CD4-positive, alpha-beta T cell treated with Interleukin-4 for 1 hour (primary cell): ENCODE data around the gene GH2.
"Not testable (repeated sequence)": the region's sequence is repeated elsewhere in the genome, so short reads cannot be mapped to it uniquely, and the experiment has no call there.

ENCODE experiments used
- DNase-seq, 2 donors: peaks; one replicate each; pipeline ENCODE4 v3.0.0-alpha.2; 2020 to 2022

GH2 gene

GRCh38 chr17:63910096-63910495 lies 28.4 kb upstream of the GH2 start:
- DNase-seq, result no peak

- DNase-seq, result not testable (repeated sequence)
Observed at GRCh38 chr17:63909586-63909985, 27.8 kb upstream of the GH2 start.

- DNase-seq, result not testable (repeated sequence)
Observed at GRCh38 chr17:63907161-63907778, 25.5 kb upstream of the GH2 start.

- not testable (repeated sequence) for DNase-seq
Observed at GRCh38 chr17:63904796-63905195, 23.1 kb upstream of the GH2 start.

- peak; percentile 27 to 62 for DNase-seq
Observed at GRCh38 chr17:63903787-63904201, 22.1 kb upstream of the GH2 start.

- not testable (repeated sequence) for DNase-seq
Observed at GRCh38 chr17:63901971-63902370, 20.2 kb upstream of the GH2 start.

- DNase-seq, result peak in 1 of 2 donors; percentile 48
Observed at GRCh38 chr17:63898899-63899798, 17.4 kb upstream of the GH2 start.

- not testable (repeated sequence) for DNase-seq
Observed at GRCh38 chr17:63896524-63897354, 15.0 kb upstream of the GH2 start, which contains the start of gene CSH1. Gene CSH1 (minus strand): TSS chr17:63896574. CDS start chr17:63896511, 63 bp downstream.

GRCh38 chr17:63894821-63895220 lies 13.1 kb upstream of the GH2 start:
- not testable (repeated sequence) for DNase-seq

- not testable (repeated sequence) for DNase-seq
Observed at GRCh38 chr17:63894021-63894420, 12.3 kb upstream of the GH2 start.

- DNase-seq, result not testable (repeated sequence)
Observed at GRCh38 chr17:63892316-63893037, 10.7 kb upstream of the GH2 start.

- DNase-seq, result peak in 1 of 2 donors; percentile 43
Observed at GRCh38 chr17:63889026-63889848, 7.5 kb upstream of the GH2 start.

- not testable (repeated sequence) for DNase-seq
Observed at GRCh38 chr17:63885119-63885518, 3.4 kb upstream of the GH2 start.

GRCh38 chr17:63882626-63883126 lies 932 bp upstream of the GH2 start:
- not testable (repeated sequence) for DNase-seq

- not testable (repeated sequence) for DNase-seq
Observed at GRCh38 chr17:63881337-63881736, 407 bp downstream of the GH2 start.

- no peak for DNase-seq
Observed at GRCh38 chr17:63880706-63881105, 1.0 kb downstream of the GH2 start.

GRCh38 chr17:63878413-63878812 lies 3.3 kb downstream of the GH2 start:
- DNase-seq, result not testable (repeated sequence)

GRCh38 chr17:63874693-63875092 lies 7.1 kb downstream of the GH2 start:
- not testable (repeated sequence) for DNase-seq

- DNase-seq, result not testable (repeated sequence)
Observed at GRCh38 chr17:63874061-63874626, 7.6 kb downstream of the GH2 start.

GRCh38 chr17:63873577-63873976 lies 8.2 kb downstream of the GH2 start, which contains the start of gene CSH2:
Gene CSH2 (minus strand): TSS chr17:63873677. CDS start chr17:63873614, 63 bp downstream.
- DNase-seq, result not testable (repeated sequence)
